Right lung (tissue), 5 donors: ENCODE measurements around the gene MED13L. TPM values are rescaled to one million over a fixed set of nuclear protein-coding genes. Genes with fewer than 3 reads are reported as not detected.
"Not testable (repeated sequence)": the region's sequence is repeated elsewhere in the genome, so short reads cannot be mapped to it uniquely, and the experiment has no call there.

Experiments
- DNase-seq, 2 donors: peaks; one replicate each; pipeline ENCODE4 v3.0.0-alpha.2; 2013
- polyA plus RNA-seq, 5 donors: library from polyadenylated mRNA; unstranded; fragments of 120-200 nt; gene quantifications; one replicate each; pipeline versions ENCODE4 v1.2.1 to v1.2.3, GENCODE V29; 2013; ENCODE audit warnings: inconsistent platforms in 1 of 5, low replicate concordance in 1 of 5; ENCODE audit not compliant: insufficient read length in 5 of 5, insufficient read depth in 1 of 5

The MED13L gene
- polyA plus RNA-seq, 5 donors: 56.1 to 104 (median 95.9) TPM

- DNase-seq: no peak
Measured at GRCh38 chr12:116306968-116307367, 29.5 kb upstream of the MED13L start.

GRCh38 chr12:116306506-116306905, 29.0 kb upstream of the MED13L start:
- no peak for DNase-seq

- no peak for DNase-seq
Measured at GRCh38 chr12:116304621-116305020, 27.1 kb upstream of the MED13L start.

GRCh38 chr12:116303929-116304328, 26.4 kb upstream of the MED13L start:
- no peak for DNase-seq

- no peak for DNase-seq
Measured at GRCh38 chr12:116303066-116303465, 25.6 kb upstream of the MED13L start.

GRCh38 chr12:116302166-116303058, 24.9 kb upstream of the MED13L start:
- no peak for DNase-seq

GRCh38 chr12:116301621-116302020, 24.1 kb upstream of the MED13L start:
- no peak for DNase-seq

GRCh38 chr12:116299665-116300328, 22.3 kb upstream of the MED13L start:
- DNase-seq: peak; percentile 62 to 65

GRCh38 chr12:116299064-116299463, 21.6 kb upstream of the MED13L start:
- DNase-seq: no peak

GRCh38 chr12:116298578-116298977, 21.1 kb upstream of the MED13L start:
- no peak for DNase-seq

- no peak for DNase-seq
Measured at GRCh38 chr12:116297224-116297834, 19.8 kb upstream of the MED13L start.

GRCh38 chr12:116295327-116296263, 18.1 kb upstream of the MED13L start:
- DNase-seq: no peak

GRCh38 chr12:116294454-116295165, 17.1 kb upstream of the MED13L start:
- DNase-seq: no peak

- no peak for DNase-seq
Measured at GRCh38 chr12:116293687-116294453, 16.4 kb upstream of the MED13L start.

GRCh38 chr12:116291218-116291617, 13.7 kb upstream of the MED13L start:
- no peak for DNase-seq

GRCh38 chr12:116288735-116289134, 11.2 kb upstream of the MED13L start:
- no peak for DNase-seq

GRCh38 chr12:116287842-116288301, 10.4 kb upstream of the MED13L start:
- DNase-seq: no peak

GRCh38 chr12:116284396-116284795, 6.9 kb upstream of the MED13L start:
- no peak for DNase-seq

GRCh38 chr12:116283881-116284280, 6.4 kb upstream of the MED13L start:
- not testable (repeated sequence) for DNase-seq
